Measurements from ENCODE around the gene GP5.
A peak's percentile ranks its signal among the peaks of the same experiment; 100 is the strongest.

The GP5 gene

DNA sequence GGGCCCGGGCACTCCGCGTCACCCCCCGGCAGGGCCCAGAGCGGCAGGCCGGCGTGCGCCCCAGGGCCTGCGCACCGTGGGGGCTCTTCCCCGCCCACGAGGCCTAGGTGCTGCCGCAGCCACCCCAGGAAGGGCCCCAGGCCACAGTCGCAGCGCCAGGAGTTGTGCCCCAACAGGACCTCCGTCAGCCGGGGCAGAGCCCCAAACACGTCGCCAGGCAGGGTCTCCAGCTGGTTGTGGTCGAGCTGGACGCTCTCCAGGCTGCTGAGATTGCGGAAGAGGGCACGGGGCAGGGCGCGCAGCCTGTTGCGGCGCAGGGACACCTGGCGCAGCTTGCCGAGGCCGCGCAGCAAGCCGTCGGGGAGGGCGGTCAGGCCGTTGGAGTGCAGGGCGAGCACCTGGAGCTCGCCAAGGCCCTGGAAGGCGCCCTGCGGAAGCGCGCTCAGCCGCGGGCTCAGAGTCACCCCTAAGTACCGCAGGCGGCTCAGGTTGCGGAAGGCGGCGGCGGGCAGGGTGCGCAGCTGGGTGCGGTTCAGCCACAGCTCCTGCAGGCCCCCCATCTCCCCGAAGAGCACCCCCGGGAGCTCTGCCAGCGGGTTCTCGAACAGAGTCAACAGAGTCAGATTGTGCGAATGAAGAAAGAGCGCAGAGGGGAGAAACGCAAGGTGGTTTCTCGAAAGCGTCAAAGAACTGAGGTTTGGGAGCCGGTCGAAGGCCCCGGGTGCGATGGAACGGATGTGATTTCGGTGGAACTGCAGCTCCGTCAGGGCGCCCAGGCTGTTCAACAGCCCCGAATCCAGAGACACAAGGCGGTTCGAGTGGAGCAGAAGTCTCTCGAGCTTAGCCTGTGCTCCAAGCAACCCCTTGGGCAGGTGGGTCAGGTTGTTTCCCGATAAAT, 2.0 kb downstream of the GP5 start:
- no peak for DNase-seq

DNA sequence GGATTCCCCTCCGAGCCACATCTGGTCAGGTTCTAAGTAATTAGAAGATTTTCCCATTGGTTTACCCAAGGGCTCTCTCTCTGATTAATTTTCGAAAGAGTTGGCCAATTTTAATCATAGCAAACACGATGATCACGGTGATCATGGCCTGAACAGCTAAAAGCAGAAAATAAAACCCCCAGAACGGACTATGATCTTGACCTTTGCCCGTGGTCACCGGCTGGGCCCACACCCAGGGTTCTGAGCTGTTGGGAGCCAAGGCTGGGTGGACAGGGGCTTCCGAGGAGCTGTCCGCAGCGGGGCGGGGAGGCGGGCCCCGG, 2.6 kb downstream of the GP5 start:
- DNase-seq, result no peak

DNA sequence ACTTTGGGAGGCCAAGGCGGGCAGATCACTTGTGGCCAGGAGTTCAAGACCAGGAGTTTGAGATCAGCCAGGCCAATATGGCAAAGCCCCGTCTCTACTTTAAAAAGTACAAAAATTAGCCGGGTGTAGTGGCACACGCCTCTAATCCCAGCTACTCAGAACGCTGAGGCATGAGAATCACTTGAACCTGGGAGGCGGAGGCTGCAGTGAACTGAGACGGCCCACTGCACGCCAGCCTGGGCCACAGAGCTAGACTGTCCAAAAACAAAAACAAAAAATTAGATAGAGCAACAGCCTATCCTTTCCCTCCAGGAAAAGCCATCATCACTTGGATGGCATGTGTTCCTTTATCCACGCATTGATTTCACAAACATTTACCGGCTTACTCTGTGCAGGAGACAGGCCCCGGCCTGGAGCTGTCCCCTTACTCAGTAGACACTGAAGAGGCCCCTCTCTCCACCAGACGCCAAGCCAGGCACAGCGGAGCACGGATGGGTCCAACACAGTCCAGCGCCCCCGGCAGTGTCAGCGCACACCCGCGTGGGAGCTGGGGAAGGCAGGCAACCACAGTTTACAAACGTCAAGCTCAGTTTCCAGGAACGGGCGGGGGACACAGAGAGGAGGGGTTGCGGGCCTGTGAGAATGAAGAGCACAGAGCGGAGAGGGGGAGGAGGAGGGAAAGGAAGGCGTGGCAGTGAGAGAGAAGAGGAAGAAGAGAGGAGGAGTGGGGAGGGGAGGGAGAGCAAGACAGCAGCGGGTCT, 3.1 kb downstream of the GP5 start:
- peak; percentile 83 for DNase-seq

DNA sequence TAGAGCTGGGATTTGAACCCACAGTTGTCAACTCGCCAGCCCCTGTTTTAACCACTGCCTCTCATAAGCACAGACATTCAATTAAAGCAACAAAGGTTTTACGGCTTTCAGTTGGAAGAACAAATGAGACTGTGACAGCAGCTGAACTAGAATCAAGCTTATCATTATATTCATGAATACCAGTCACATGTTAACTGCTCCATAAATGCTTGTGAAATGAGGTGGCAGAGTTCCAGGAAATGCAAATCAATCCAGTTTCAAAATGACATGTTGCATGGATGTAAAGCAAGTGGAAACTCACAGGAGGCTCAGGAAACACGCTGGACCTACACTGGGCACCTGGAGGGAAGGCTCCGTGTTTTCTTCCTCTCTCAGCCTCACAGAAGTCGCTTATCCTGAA, 3.9 kb downstream of the GP5 start:
- DNase-seq, result no peak

DNA sequence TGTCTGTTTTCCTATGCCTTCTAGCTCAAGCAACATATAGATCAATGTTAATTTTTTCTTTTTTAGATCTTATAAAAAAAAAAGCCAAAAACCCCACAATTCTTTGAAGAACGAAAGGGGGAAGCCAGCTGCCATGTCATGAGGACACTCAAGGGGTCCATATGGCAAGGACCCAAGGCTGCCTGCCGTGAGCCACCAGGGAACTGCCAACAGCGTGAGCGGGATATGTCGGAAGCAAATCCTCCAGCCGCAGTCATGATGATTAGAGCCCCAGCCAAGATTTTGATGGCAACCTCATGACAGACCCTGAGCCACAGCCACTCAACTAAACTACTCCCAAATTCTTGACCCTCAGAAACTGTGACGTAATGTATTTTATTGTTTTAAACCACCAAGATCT, 6.5 kb downstream of the GP5 start:
- DNase-seq, result no peak

DNA sequence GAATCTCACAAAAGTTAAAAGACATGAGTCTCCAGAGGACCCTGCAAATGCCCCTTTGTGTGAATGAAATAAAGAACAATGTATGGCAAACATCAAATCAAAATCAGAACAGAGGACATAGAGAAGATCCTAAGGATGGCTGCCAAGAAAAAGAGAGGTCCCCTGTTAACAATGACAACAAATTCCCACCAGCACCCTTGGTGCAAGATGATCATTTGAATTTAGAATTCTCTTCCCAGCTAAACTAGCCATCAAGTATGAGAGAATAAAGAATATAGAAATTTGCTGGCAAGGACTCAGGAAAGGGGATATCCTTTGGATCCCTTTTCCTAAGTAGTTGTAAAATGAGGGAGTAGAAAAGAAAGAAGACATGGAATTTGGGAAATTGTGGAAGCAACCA, 8.2 kb downstream of the GP5 start:
- DNase-seq, result no peak

DNA sequence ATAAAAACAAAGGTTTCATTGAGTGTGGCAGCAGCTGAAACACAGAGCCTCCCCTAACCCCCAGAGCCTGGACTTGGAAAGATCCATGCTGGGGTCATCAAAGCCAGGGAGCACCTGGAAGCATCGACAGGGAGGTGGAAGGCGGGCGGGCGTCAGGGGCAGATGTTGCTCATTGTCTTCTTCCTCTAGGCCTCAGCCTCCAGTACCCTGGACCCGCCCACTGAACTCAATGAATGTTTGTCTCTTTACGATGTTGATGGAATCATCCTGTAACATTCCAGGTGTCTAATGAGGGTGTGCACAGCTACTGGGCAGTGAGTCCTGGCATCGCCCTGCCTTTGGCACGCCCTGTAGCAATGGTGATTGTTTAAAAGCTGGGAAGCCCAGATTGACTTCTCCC, 9.8 kb downstream of the GP5 start:
- no peak for DNase-seq

DNA sequence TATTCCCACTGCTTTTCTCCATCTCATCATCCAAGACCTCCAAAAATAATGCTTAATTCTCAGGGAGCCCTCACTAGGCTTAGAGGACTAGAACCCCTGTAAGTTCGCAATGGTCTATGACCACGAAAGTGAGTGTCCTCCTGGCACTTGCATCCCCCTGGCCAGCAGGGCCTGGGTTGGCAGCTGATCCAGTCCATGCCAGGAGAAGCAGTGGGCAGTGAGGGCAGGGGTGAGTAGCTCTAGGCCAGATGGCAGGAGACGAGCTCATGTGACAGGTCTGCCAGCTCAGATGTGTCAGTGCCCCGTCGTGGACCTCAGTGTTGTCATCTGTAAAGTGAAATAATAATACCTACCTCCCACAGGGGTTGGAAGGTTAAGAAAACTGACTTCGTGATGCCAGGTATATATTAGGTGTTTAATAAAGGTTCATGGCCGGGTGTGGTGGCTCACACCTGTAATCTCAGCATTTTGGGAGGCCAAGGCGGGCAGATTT, 11.1 kb downstream of the GP5 start:
- no peak for DNase-seq

DNA sequence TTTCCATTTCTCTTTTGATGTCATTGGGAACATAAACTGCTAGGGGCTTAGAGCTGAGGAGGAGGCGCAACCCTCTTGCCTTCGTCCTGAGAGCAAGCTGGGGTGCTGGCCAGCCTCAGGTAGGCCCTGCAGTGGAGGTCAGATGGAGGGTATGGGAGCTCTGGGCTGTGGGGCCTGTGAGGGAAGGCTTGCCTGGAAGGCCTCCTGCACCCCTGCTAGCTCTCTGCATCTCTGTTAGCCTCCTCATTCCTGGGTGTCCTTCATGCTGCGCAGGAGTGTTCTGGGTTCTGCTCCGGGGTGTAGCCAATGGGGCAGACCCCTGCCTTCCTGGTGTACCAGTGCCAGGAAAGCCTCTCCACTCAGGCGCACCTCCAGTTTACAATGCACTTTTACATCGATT, 11.8 kb downstream of the GP5 start:
- DNase-seq, result no peak

DNA sequence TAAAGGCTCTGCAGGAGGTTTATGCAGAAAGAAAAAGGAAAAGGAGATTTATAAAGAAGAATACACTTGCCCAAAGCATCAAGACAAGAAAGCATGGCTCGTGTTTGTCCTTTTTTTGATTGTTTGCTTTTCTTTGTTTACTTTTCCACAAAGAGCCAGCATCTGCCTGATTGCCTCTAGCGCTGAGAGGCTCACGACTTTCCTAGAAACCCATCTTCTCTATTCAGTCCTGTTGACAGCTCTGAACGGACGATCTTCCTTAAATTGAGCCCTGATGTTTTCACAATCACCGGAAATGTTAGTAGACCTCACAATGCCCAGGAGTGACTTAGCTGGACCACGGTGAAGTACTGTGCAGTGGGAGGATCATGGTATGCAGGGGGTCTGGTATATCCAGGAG, 12.4 kb downstream of the GP5 start:
- no peak for DNase-seq

DNA sequence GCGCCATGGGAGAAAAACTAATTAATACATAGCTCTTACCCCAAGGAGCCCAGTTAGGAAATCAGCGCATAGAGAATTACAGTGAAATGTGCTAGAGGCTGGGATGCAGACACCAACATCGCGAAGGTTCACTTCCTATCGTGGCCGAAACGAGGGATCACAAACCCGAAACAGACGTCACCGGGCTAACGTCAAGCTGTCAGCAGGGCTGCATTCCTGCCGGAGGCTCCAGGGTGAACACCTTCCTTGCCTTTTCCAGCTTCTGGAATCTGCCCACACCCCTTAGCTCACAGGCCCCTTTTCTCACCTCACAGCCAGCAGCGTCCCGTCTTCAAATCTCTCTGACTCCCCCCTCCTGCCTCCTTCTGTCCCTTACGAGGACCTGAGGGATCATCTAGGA, 13.0 kb downstream of the GP5 start:
- no peak for DNase-seq

DNA sequence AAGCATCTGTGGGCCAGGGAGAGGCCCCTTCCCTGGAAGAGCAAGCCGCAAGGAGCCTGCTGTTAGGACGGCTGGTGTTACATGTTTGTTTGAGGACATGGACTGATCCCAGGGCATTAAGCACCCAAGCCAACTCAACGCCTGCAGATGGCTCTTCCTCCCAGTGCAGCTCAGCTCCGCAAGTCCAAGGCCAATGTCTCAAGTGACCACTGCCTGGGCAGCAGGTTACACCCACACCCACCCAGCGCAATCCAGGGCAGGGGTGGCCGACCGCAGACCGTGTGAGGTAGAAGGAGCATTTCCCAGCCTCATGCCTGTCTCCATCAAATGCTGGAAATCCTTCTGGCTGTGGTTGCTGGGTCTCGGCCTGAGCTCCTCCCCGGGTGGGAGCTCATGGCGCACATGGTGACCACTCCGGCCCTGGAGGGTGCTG, 14.5 kb downstream of the GP5 start:
- no peak for DNase-seq

DNA sequence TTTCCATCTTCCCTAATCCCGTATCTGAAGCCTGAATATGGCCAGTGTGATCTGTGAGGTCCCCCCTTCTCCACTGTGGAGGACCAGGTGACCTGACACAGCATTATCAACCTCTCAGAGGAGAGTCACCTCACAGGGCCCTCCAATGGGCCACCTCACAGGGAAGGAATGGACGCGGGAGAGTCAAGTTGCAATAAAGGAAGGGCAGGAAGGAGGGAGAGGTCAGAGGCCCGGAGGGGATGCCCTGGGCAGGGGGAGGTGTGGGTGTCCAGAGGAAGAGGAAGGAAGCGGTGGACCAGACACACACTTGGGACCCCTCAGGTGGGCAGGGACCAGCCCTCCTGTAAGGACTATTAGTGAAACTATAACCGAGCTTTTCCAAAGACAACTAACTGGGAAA, 14.9 kb downstream of the GP5 start:
- DNase-seq, result no peak

DNA sequence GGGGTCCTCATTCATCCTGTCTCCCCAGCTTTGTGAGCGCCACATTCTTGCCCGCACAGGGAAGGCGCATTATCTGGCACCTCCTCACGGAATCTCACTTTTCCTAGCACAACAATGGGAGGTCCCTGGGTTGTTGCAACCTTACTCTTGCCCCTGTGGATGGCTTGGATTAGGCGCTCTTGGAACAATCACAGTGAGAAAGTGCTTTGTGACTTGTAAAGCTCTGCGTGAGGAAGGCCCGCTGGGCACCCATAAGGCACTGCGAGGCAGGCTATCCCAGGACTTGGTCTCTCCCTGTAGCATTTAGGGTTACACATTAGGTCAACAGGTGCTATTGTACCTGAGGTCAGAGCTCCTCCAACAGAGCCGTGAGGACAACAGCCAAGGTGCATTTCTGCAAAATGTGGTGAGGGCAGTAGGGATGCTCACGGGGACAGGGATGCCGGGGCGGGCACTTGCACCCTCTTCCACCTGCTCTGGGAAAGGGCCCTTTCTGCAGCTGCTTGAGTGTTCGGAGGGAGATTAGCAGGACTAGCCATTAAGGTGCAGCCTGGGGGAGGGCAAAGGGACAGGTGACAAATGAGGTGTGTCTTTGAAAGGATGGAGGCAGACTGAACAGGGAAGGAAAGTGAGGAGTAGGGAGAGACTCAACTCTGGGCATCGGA, 15.7 kb downstream of the GP5 start:
- DNase-seq, result no peak

DNA sequence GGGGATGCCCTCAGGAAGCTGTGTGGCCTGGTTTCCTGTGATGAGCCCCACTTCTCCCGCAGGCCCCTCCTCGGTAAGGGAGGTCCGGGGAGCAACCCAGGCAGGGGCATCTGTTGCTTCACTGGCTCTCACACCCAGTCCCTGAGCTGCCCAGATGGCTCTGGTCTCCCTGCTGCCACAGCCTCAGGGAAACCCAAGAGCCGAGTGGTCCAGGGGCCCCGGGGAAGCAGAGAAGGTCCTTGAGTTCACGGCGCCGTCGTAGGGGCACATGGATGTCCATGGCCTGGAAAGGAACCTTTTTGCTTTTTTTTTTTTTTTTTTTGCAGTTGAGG, 16.2 kb downstream of the GP5 start:
- DNase-seq, result no peak

DNA sequence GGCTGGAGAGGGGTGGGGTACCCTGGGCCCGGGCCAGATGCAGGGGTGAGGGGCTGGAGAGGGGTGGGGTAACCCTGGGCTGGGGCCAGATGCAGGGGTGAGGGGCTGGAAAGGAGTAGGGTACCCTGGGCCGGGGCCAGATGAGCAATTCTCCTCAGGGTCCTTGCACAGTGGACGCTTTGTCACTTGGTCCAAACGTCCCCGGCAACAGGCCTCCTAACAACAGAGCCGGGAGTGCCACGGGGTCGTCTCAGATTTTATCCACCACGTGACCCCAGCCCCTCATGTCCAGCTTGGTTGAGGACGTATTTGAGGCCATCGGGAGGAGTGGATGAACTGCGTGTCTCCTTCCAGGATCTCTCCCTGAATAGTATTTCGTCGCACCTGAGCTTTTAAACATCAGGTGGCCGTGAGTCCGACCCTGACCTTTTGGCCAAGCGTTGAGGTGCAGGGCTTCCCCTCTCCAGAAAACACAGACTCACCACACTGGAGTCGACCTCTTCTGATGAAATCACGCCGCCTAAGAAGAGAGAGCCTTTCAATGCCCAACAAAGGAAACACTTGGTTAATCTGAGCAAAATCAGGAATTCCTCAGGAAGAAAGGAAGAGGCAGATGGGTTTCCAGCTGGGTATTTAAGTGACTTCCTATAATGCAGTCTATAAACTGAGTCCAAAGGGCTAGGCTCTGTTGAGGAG, 16.7 kb downstream of the GP5 start:
- no peak for DNase-seq

DNA sequence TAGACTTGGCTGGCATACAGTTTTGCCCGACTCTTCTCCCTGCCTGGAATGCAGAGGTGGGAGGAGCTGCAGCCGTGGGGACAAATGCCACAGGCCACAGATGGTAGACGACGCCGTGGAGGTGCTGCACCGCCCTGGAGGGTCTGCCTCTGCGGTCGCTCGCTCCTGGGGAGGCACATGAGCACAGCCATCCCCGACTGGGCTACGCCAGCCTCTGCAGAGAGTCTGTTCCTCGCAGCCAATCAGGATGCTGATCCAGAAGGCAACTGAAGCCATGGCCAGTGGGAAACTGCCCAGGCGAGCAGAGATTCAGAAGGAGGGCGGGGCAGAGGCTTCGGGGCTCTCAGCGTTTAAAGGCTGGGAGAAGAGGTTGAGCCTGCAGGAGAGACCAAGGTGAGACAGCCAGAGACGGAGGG, 17.6 kb downstream of the GP5 start:
- no peak for DNase-seq

DNA sequence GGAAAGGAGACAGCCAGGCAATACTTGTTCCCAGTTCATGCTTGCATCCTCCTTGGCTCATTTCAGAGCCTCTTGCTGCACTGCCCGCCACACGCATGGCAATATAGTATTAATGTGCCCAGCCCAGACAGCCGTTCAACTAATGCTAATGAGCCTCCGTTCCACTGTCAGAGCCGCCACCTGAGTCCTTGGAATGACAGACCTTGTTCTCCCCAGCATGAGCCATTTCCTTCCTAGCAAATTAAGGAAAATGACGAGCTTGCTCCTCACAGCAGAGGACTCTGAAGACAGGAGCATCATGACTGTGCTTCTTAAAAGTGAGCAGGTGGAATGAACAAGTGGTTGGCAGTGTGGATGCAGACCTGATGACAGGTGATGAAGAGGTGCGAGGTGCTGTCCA, 18.7 kb downstream of the GP5 start:
- no peak for DNase-seq

DNA sequence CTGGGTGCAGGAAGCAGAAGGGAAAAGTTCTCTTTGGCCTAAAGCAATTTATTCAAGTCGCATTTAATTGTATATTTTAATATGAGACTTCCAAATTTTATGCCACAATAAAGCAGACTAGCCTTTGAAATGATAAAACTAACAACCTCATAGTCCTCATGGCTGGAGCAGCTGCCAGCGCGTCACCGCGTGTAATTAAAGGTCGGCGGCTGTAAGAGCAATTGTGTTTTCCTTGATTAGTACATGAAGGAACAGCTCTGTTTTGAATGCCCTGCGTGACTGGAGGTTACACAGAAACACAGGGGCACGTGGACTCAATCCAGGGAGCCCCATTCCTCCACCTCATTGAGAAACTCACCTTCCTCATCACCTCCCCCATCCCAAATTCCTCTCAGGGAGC, 19.4 kb downstream of the GP5 start:
- no peak for DNase-seq

DNA sequence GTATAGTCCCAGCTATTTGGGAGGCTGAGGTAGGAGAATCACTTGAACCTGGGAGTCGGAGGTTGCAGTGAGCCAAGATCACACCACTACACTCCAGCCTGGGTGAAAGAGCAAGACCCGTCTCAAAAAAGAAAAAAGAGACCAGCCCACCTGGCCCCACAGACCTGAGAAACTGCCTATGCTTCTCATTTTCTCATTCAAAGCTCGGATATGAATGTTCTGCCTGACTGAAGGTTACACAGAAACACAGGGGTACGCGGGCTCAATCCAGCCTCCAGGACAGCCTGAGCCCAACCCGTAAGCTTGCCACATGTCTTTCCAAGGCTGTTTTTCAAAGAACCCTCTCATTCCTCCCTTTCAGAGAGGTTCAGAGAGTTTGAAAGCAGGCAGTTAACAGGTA, 19.8 kb downstream of the GP5 start:
- no peak for DNase-seq

DNA sequence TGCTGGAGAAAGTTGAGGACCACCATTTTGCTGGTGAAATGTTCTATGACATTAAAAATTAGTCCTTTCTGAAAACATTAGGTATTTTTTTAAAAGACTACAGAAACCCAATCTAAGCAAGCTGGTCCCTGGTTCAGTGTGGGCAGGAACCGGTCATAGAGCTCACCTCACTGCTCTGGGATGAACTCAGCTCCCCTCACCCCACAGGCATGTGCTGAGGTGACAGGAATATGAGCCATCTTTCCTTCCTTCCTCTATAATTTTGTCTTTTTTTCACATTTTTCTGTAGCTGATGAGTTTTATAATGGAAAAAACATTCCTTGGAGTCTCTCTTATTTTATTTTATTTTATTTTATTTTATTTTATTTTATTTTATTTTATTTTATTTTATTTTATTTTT, 21.4 kb downstream of the GP5 start:
- DNase-seq, result no peak

DNA sequence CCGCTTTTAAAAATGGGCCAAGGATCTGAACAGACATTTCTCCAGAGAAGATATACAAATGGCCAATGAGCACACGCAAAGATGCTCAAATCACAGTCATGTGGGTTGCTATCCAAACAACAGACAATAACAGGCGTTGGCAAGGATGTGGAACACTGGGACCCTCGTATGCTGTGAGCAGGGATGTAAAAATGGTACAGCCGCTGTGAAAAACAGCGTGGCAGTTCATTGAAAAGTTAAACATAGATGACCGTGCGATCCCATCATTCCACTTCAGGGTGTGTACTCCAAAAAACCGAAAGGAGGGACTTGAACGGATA, 22.9 kb downstream of the GP5 start:
- DNase-seq, result no peak

DNA sequence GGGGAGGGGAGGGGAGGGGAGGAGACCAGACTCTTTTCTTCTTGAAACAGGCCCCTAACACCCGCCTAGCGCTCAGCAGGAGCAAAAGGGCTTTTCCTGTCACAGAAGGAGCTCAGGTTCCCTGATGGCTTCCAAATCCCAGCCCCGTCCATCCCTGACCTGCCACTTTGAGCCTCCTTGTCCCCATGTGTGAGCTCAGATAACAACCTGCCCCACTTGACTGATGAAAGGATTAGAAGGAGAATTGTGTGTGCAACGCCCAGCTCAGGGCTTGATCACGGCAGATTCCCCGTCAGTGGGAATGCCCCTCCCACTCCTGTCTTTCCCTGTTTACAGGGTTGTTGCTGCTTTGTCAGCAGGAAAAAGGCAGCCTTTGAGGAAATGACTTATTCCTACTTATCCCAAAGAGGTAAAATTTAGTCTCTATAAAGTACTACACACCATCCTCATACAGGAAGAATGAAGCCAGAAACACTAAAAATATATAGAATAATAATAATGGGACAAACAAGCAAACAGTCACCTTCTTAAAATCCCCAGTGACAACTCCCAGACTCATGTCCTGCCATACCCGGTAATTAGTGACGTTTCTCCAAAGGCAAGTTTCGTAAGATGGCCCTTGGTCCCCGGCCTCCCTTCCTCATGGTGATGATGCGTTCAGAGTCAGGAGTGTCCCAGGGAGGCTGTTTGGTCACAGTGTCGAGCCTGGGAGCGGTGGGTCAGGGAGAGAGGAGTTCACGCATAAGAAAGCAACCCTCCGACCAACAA, 23.4 kb downstream of the GP5 start:
- DNase-seq, result no peak

Measured in left hindlimb (tissue), 1 donor.